Body of pancreas (tissue), 4 donors: Measurements from ENCODE around the gene FARS2. TPM values are rescaled to one million over a fixed set of nuclear protein-coding genes. Genes with fewer than 3 reads are reported as not detected.
"Not testable (repeated sequence)": the region's sequence is repeated elsewhere in the genome, so short reads cannot be mapped to it uniquely, and the experiment has no call there.

Experiments
- ATAC-seq: fragments of 150-250 bp; one replicate; pipeline ENCODE4 v1.9.1; 2016
- DNase-seq, 4 donors: peaks; one replicate each; pipeline ENCODE4 v3.0.0-alpha.2; 2019
- H3K27ac ChIP-seq, 4 donors: fragments of 200-600 bp; sonication (generic); 1 replicate in 3 of 4; 2 replicates in 1 of 4; pipeline versions ENCODE4 v1.5.1 to v1.6.1; 2016 to 2019; ENCODE audit warnings: mild to moderate bottlenecking in 1 of 4, mixed read lengths in 1 of 4, moderate library complexity in 1 of 4
- H3K27me3 ChIP-seq, 2 donors: fragments of 200-600 bp; sonication (generic); one replicate each; pipeline ENCODE4 v1.6.0; 2016; ENCODE audit warnings: mild to moderate bottlenecking in 1 of 2
- H3K36me3 ChIP-seq, 2 donors: fragments of 200-600 bp; sonication (generic); replicated peaks in 1 of 2; 2 replicates each; pipeline ENCODE4 v1.5.1; 2016; ENCODE audit warnings: low read depth in 2 of 2; ENCODE audit not compliant: insufficient read depth in 1 of 2
- H3K4me1 ChIP-seq: fragments of 200-600 bp; sonication (generic); one replicate; pipeline ENCODE4 v1.6.0; 2016
- H3K4me3 ChIP-seq, 2 donors: fragments of 200-600 bp; sonication (generic); 1 replicate in 1 of 2; 2 replicates in 1 of 2; pipeline ENCODE4 v1.5.1; 2016 to 2019
- H3K9me3 ChIP-seq, 3 donors: fragments of 200-600 bp; sonication (generic); 1 replicate in 2 of 3; 2 replicates in 1 of 3; pipeline ENCODE4 v1.5.1; 2016
- POLR2A ChIP-seq, 3 donors: fragments of 450-650 bp; IDR thresholded peaks; one replicate each; pipeline ENCODE4 v1.6.1; 2016; ENCODE audit warnings: antibody characterized with exemption in 3 of 3, mild to moderate bottlenecking in 2 of 3
- WGBS, 2 donors: methylation state at CpG; one replicate each; pipeline ENCODE4 v1.1.5; 2017; 5-methylcytosine and 5-hydroxymethylcytosine counted together
- intact Hi-C: fragments of 100-400 bp; cut with DNase I; formaldehyde crosslinking; loops from one replicate; pipeline ENCODE4 v1.15.1; 2023
- total RNA-seq, 2 donors: library from RNA; depleted of rRNA; stranded (reverse); fragments of >200 nt; gene quantifications; one replicate each; pipeline ENCODE4 v1.1.0, GENCODE V29; 2016
- TF ChIP-seq, protein P1 (sequence below), 7 experiments: fragments of 450-650 bp in 4 of 7; fragments of 200-600 bp in 3 of 7; sonication (generic) in 3 of 7; IDR thresholded peaks; one replicate each; pipeline ENCODE4 v1.5.1; 2016 to 2019; ENCODE audit warnings: antibody characterized with exemption in 7 of 7

The FARS2 gene
- total RNA-seq, 2 donors from 2014 or later = 6.5 to 9.6 TPM

DNA sequence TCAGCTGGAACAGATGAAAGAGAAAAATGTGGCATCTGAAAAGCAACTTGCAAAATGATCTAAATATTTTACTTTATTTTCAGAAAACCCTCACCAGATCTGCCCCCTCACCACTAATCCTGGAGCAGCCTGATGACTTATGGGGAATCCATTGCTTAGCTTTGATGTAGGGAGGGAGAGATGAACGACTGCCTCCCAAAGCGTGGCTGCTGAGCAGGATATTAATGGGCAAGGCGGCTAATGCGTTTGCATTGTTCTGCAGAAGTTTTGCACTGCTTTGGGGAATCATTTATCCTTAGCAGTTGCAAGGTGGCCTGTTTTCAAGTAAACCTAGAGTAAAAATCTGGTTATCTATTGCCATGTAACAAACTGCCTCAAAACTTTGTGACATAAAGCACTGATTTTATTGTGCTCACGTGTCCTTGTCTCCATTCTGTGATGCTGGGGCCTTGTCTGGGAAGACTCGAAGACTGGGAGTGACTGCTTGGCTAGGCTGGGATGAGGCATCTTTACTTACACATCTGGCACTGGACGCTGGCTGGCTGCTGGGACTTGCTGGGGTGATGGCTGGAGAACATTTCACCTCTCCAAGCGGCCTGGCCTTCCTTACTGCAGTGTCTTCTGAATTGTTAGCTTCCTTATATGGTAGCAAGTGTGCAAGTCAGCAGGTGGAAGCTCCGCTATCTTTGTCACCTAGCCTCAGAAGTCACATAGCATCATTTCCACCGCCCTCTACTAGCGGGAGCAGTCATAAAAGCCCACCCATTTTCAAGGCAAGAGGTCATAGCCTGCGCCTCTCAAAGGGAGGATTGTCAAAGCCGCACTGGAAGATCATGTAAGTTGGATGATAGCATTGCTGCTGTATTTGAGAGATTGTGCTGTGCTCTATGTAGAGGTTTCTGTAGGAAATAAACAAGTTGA lies 432.2 kb downstream of the FARS2 start:
- 88 to 94% methylated on average over 12 to 13 of the region's 13 CpGs for whole genome bisulfite sequencing, 2 donors
- Histone ChIP-seq H3K4me1 (no peaks in the 10 kb centered on the region), H3K36me3 (no peaks in the 10 kb centered on the region), H3K27me3 (no peaks in the 10 kb centered on the region), H3K4me3 (no peak overlapping the region), H3K27ac (no peak overlapping the region), H3K9me3 (peaks cover 0 to 4% (median 0%) of the 10 kb centered on the region in 3 donors)
- intact Hi-C loops = no loop called here
- DNase-seq (no peak), ATAC-seq (no peak)
- no peak for TF ChIP-seq POLR2A (IDR thresholded peaks at IDR 0.05)
- TF ChIP-seq, protein P1, sequence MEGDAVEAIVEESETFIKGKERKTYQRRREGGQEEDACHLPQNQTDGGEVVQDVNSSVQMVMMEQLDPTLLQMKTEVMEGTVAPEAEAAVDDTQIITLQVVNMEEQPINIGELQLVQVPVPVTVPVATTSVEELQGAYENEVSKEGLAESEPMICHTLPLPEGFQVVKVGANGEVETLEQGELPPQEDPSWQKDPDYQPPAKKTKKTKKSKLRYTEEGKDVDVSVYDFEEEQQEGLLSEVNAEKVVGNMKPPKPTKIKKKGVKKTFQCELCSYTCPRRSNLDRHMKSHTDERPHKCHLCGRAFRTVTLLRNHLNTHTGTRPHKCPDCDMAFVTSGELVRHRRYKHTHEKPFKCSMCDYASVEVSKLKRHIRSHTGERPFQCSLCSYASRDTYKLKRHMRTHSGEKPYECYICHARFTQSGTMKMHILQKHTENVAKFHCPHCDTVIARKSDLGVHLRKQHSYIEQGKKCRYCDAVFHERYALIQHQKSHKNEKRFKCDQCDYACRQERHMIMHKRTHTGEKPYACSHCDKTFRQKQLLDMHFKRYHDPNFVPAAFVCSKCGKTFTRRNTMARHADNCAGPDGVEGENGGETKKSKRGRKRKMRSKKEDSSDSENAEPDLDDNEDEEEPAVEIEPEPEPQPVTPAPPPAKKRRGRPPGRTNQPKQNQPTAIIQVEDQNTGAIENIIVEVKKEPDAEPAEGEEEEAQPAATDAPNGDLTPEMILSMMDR (IDR thresholded peaks at IDR 0.05) = no peak

DNA sequence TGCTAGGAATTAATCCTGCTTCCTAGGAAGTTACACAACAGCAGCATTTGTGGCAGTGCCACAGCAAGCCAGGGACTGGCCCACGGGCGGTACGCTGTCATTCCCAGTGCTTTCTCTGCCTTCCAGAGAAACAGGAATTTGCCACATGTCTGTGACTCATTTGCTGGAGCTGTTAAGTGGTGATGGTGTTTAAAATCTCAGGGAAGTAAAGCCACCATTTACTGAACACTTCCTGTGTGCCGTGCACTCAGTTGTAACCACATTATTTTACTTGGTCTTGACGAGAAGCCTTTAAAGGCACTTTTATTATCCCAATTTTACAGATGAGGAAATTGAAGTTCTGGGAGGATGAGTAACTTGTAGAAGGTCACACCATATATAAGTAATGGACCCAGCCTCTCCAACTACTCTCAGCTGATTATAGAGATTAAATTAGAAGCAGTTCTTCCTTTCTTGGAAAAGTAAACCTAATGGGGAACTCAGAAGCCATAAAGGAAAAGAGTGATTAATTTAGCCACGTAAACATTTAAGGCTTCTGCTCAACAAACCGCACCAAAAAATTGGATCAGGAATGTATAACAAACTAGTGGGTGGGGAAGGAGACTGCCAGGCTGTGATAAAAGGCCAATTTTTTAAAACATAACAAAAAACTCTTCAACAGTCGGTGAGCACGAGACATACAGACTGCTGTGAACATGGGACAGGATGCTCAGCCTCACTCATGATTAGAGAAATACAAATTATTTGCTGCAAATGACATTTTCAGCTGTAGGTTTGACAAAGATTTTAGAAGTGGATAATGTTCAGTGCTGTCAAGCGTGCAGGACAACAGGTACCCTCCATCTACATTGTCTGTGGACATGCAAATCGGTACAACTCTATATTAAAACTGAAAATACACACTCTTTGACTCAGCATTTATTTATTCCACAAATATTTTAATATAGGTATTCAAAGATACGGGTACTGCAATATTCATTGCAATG lies 434.2 kb downstream of the FARS2 start:
- ATAC-seq (no peak), DNase-seq (no peak)
- WGBS, 2 donors = 73 to 84% methylated on average over 12 of the region's 12 CpGs
- H3K36me3 ChIP-seq = no peaks in the 10 kb centered on the region
- peaks cover 0 to 4% (median 0%) of the 10 kb centered on the region in 3 donors for H3K9me3 ChIP-seq
- H3K4me1 ChIP-seq = no peaks in the 10 kb centered on the region
- no peak overlapping the region for H3K4me3 ChIP-seq
- no peaks in the 10 kb centered on the region for H3K27me3 ChIP-seq
- H3K27ac ChIP-seq = no peak overlapping the region
- TF ChIP-seq, protein P1 (IDR thresholded peaks at IDR 0.05) = no peak
- TF ChIP-seq POLR2A (IDR thresholded peaks at IDR 0.05) = no peak
- intact Hi-C loops = no loop called here

DNA sequence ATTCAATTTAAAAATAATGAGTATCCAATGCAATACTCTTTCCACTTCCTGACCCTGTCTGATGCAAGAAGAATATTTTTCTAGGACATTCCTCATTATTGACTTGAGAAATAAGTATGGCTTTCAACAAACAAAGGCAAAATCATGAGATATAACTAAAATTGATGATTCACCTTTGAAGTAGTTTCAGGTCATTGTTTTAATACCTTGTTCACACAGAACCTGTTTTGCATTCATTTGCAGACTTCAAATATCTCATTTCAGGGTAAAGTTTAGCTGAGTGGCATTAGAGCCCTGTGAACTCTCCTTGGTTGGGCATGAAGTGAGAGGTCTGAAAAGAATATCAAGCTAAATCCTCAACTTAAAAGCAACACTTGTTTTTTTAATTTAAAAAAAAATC lies 436.2 kb downstream of the FARS2 start:
- Histone ChIP-seq H3K27ac (no peak overlapping the region), H3K9me3 (no peaks in the 10 kb centered on the region), H3K27me3 (no peaks in the 10 kb centered on the region), H3K4me3 (no peak overlapping the region), H3K36me3 (no peaks in the 10 kb centered on the region), H3K4me1 (no peaks in the 10 kb centered on the region)
- TF ChIP-seq, protein P1 (IDR thresholded peaks at IDR 0.05) = no peak
- no peak for TF ChIP-seq POLR2A (IDR thresholded peaks at IDR 0.05)
- DNase-seq (no peak), ATAC-seq (no peak)
- intact Hi-C loops = no loop called here

GRCh38 chr6:5698318-5698717 lies 437.0 kb downstream of the FARS2 start:
- no peaks in the 10 kb centered on the region for H3K36me3 ChIP-seq
- no peak overlapping the region for H3K4me3 ChIP-seq
- H3K27me3 ChIP-seq = no peaks in the 10 kb centered on the region
- DNase-seq (no peak), ATAC-seq (no peak)
- intact Hi-C loops = no loop called here
- H3K9me3 ChIP-seq = no peaks in the 10 kb centered on the region
- H3K4me1 ChIP-seq = no peaks in the 10 kb centered on the region
- no peak overlapping the region for H3K27ac ChIP-seq
- TF ChIP-seq POLR2A (IDR thresholded peaks at IDR 0.05) = no peak
- TF ChIP-seq, protein P1 (IDR thresholded peaks at IDR 0.05) = no peak
- WGBS, 2 donors = 95% methylated on average over 4 of the region's 4 CpGs

- intact Hi-C loops, H3K36me3 ChIP-seq, H3K27ac ChIP-seq, H3K4me1 ChIP-seq, DNase-seq, H3K9me3 ChIP-seq, H3K27me3 ChIP-seq, ATAC-seq, H3K4me3 ChIP-seq: not testable (repeated sequence)
These were observed 437.8 kb downstream of the FARS2 start for GRCh38 chr6:5699064-5699463.
